ENCODE results near the gene POPDC2. TPM values are rescaled to one million over a fixed set of nuclear protein-coding genes. Genes with fewer than 3 reads are reported as not detected.
A peak's percentile ranks its signal among the peaks of the same experiment; 100 is the strongest.
"Not testable (repeated sequence)": the region's sequence is repeated elsewhere in the genome, so short reads cannot be mapped to it uniquely, and the experiment has no call there.

Gene POPDC2
- total and polyA plus RNA-seq, 4 donors: 9.5 to 17.5 (median 11.3) TPM

- intact Hi-C loops (cut with DNase I): no loop called here
- 92 to 93% methylated on average over 3 of the region's 3 CpGs for WGBS, 2 donors
- no peak overlapping the region for H3K4me3 ChIP-seq (ENCODE audit: low read length in 2 of 2)
Observed at GRCh38 chr3:119601154-119601553, 59.2 kb downstream of the POPDC2 start.

GRCh38 chr3:119600732-119601131 lies 59.7 kb downstream of the POPDC2 start:
- no peaks in the 10 kb centered on the region for H3K36me3 ChIP-seq (ENCODE audit: control insufficient read depth in 1 of 2, insufficient read depth in 2 of 2, low read length in 1 of 2)
- H3K9me3 ChIP-seq (ENCODE audit: control insufficient read depth, low read length): no peaks in the 10 kb centered on the region
- no peak overlapping the region for H3K27ac ChIP-seq (ENCODE audit: low read depth in 1 of 2, low read length in 2 of 2)
- intact Hi-C loops (cut with DNase I): no loop called here
- no peak overlapping the region for H3K4me3 ChIP-seq (ENCODE audit: low read length in 2 of 2)
- H3K4me1 ChIP-seq (ENCODE audit: control insufficient read depth in 1 of 2, insufficient read depth in 2 of 2, low read length in 2 of 2): no peaks in the 10 kb centered on the region
- H3K27me3 ChIP-seq (ENCODE audit: control insufficient read depth in 1 of 2, insufficient read depth in 2 of 2, low read length in 1 of 2): no peaks in the 10 kb centered on the region
- 74 to 77% methylated on average over 5 of the region's 5 CpGs for WGBS, 2 donors
- no peak for ATAC-seq (ENCODE audit: low FRiP score)
- DNase-seq: peak in 1 of 2 donors; percentile 53

More at GRCh38 chr3:119601154-119601553, 59.2 kb downstream of the POPDC2 start:
- no peak for ATAC-seq (ENCODE audit: low FRiP score)
- Histone ChIP-seq H3K36me3 (ENCODE audit: control insufficient read depth in 1 of 2, insufficient read depth in 2 of 2, low read length in 1 of 2) (no peaks in the 10 kb centered on the region), H3K27me3 (ENCODE audit: control insufficient read depth in 1 of 2, insufficient read depth in 2 of 2, low read length in 1 of 2) (no peaks in the 10 kb centered on the region), H3K9me3 (ENCODE audit: control insufficient read depth, low read length) (no peaks in the 10 kb centered on the region), H3K4me1 (ENCODE audit: control insufficient read depth in 1 of 2, insufficient read depth in 2 of 2, low read length in 2 of 2) (no peaks in the 10 kb centered on the region), H3K27ac (ENCODE audit: low read depth in 1 of 2, low read length in 2 of 2) (no peak overlapping the region)
- DNase-seq: no peak

- Histone ChIP-seq H3K27me3 (ENCODE audit: control insufficient read depth in 1 of 2, insufficient read depth in 2 of 2, low read length in 1 of 2) (no peaks in the 10 kb centered on the region), H3K4me3 (ENCODE audit: low read length in 2 of 2) (no peak overlapping the region), H3K36me3 (ENCODE audit: control insufficient read depth in 1 of 2, insufficient read depth in 2 of 2, low read length in 1 of 2) (no peaks in the 10 kb centered on the region), H3K9me3 (ENCODE audit: control insufficient read depth, low read length) (no peaks in the 10 kb centered on the region), H3K27ac (ENCODE audit: low read depth in 1 of 2, low read length in 2 of 2) (no peak overlapping the region), H3K4me1 (ENCODE audit: control insufficient read depth in 1 of 2, insufficient read depth in 2 of 2, low read length in 2 of 2) (no peaks in the 10 kb centered on the region)
- intact Hi-C loops (cut with DNase I): no loop called here
- no peak for ATAC-seq (ENCODE audit: low FRiP score)
- 95% methylated on average over 6 of the region's 6 CpGs for WGBS, 2 donors
- no peak for DNase-seq
Observed at GRCh38 chr3:119599558-119600174, 60.7 kb downstream of the POPDC2 start.

- Histone ChIP-seq H3K4me3 (ENCODE audit: low read length in 2 of 2) (no peak overlapping the region), H3K36me3 (ENCODE audit: control insufficient read depth in 1 of 2, insufficient read depth in 2 of 2, low read length in 1 of 2) (no peaks in the 10 kb centered on the region), H3K9me3 (ENCODE audit: control insufficient read depth, low read length) (no peaks in the 10 kb centered on the region), H3K27me3 (ENCODE audit: control insufficient read depth in 1 of 2, insufficient read depth in 2 of 2, low read length in 1 of 2) (no peaks in the 10 kb centered on the region), H3K27ac (ENCODE audit: low read depth in 1 of 2, low read length in 2 of 2) (no peak overlapping the region), H3K4me1 (ENCODE audit: control insufficient read depth in 1 of 2, insufficient read depth in 2 of 2, low read length in 2 of 2) (no peaks in the 10 kb centered on the region)
- DNase-seq (no peak), ATAC-seq (ENCODE audit: low FRiP score) (no peak)
- intact Hi-C loops (cut with DNase I): no loop called here
- 98 to 100% methylated on average over 1 of the region's 1 CpG for WGBS, 2 donors
Observed at GRCh38 chr3:119598410-119599098, 61.8 kb downstream of the POPDC2 start.

- Histone ChIP-seq H3K9me3 (ENCODE audit: control insufficient read depth, low read length) (no peaks in the 10 kb centered on the region), H3K4me1 (ENCODE audit: control insufficient read depth in 1 of 2, insufficient read depth in 2 of 2, low read length in 2 of 2) (no peaks in the 10 kb centered on the region), H3K36me3 (ENCODE audit: control insufficient read depth in 1 of 2, insufficient read depth in 2 of 2, low read length in 1 of 2) (no peaks in the 10 kb centered on the region), H3K4me3 (ENCODE audit: low read length in 2 of 2) (no peak within 1 kb of the TSS), H3K27ac (ENCODE audit: low read depth in 1 of 2, low read length in 2 of 2) (no peak within 1 kb of the TSS), H3K27me3 (ENCODE audit: control insufficient read depth in 1 of 2, insufficient read depth in 2 of 2, low read length in 1 of 2) (no peaks in the 10 kb centered on the region)
- intact Hi-C loops (cut with DNase I): no loop called here
- DNase-seq (no peak), ATAC-seq (ENCODE audit: low FRiP score) (no peak)
- 76 to 79% methylated on average over 7 of the region's 7 CpGs for WGBS, 2 donors
Observed at GRCh38 chr3:119597548-119598288, 62.7 kb downstream of the POPDC2 start, which contains the start of gene PLA1A. Gene PLA1A, plus strand, starts transcription at chr3:119597885. Its CDS starts 29 bp downstream, at chr3:119597914.

- Histone ChIP-seq H3K4me3 (ENCODE audit: low read length in 2 of 2) (no peak overlapping the region), H3K27ac (ENCODE audit: low read depth in 1 of 2, low read length in 2 of 2) (no peak overlapping the region), H3K4me1 (ENCODE audit: control insufficient read depth in 1 of 2, insufficient read depth in 2 of 2, low read length in 2 of 2) (no peaks in the 10 kb centered on the region), H3K36me3 (ENCODE audit: control insufficient read depth in 1 of 2, insufficient read depth in 2 of 2, low read length in 1 of 2) (no peaks in the 10 kb centered on the region), H3K9me3 (ENCODE audit: control insufficient read depth, low read length) (no peaks in the 10 kb centered on the region), H3K27me3 (ENCODE audit: control insufficient read depth in 1 of 2, insufficient read depth in 2 of 2, low read length in 1 of 2) (no peaks in the 10 kb centered on the region)
- no peak for ATAC-seq (ENCODE audit: low FRiP score)
- no peak for DNase-seq
- intact Hi-C loops (cut with DNase I): no loop called here
- 91 to 93% methylated on average over 6 of the region's 6 CpGs for WGBS, 2 donors
Observed at GRCh38 chr3:119596398-119596797, 64.0 kb downstream of the POPDC2 start.

GRCh38 chr3:119595639-119596334 lies 64.6 kb downstream of the POPDC2 start:
- DNase-seq (no peak), ATAC-seq (ENCODE audit: low FRiP score) (no peak)
- WGBS, 2 donors: 73 to 74% methylated on average over 7 of the region's 7 CpGs
- Histone ChIP-seq H3K9me3 (ENCODE audit: control insufficient read depth, low read length) (no peaks in the 10 kb centered on the region), H3K27ac (ENCODE audit: low read depth in 1 of 2, low read length in 2 of 2) (no peak overlapping the region), H3K4me1 (ENCODE audit: control insufficient read depth in 1 of 2, insufficient read depth in 2 of 2, low read length in 2 of 2) (no peaks in the 10 kb centered on the region), H3K27me3 (ENCODE audit: control insufficient read depth in 1 of 2, insufficient read depth in 2 of 2, low read length in 1 of 2) (no peaks in the 10 kb centered on the region), H3K4me3 (ENCODE audit: low read length in 2 of 2) (no peak overlapping the region), H3K36me3 (ENCODE audit: control insufficient read depth in 1 of 2, insufficient read depth in 2 of 2, low read length in 1 of 2) (no peaks in the 10 kb centered on the region)
- intact Hi-C loops (cut with DNase I): no loop called here

- H3K27ac ChIP-seq (ENCODE audit: low read depth in 1 of 2, low read length in 2 of 2); H3K36me3 ChIP-seq (ENCODE audit: control insufficient read depth in 1 of 2, insufficient read depth in 2 of 2, low read length in 1 of 2); H3K27me3 ChIP-seq (ENCODE audit: control insufficient read depth in 1 of 2, insufficient read depth in 2 of 2, low read length in 1 of 2); DNase-seq; ATAC-seq (ENCODE audit: low FRiP score); intact Hi-C loops (cut with DNase I); H3K4me1 ChIP-seq (ENCODE audit: control insufficient read depth in 1 of 2, insufficient read depth in 2 of 2, low read length in 2 of 2); H3K4me3 ChIP-seq (ENCODE audit: low read length in 2 of 2); H3K9me3 ChIP-seq (ENCODE audit: control insufficient read depth, low read length): not testable (repeated sequence)
- WGBS, 2 donors: 81 to 94% methylated on average over 1 of the region's 1 CpG
Observed at GRCh38 chr3:119594929-119595328, 65.5 kb downstream of the POPDC2 start.

All from aorta (tissue), 5 donors.